HepG2 (cell line): ENCODE results near the gene TBC1D10B.

Source experiments
- ARHGAP35 ChIP-seq: sonication (generic); formaldehyde crosslinking; IDR thresholded peaks from 2 replicates; pipeline ENCODE4 v1.9.0; 2022; ENCODE audit warnings: mild to moderate bottlenecking, inconsistent platforms, moderate library complexity, missing genetic modification reagents, borderline replicate concordance
- ZNF12 ChIP-seq: sonication (generic); formaldehyde crosslinking; IDR thresholded peaks from 2 replicates; pipeline ENCODE4 v1.5.0; 2020; ENCODE audit warnings: missing genetic modification reagents
- ZNF777 ChIP-seq: sonication (generic); formaldehyde crosslinking; IDR thresholded peaks from 2 replicates; pipeline ENCODE4 v1.4.0; 2020; ENCODE audit warnings: missing genetic modification reagents
- TF ChIP-seq, protein P1 (sequence below): sonication (generic); formaldehyde crosslinking; IDR thresholded peaks from 2 replicates; pipeline ENCODE4 v1.9.0; 2021; ENCODE audit warnings: missing genetic modification reagents, mild to moderate bottlenecking, borderline replicate concordance

DNA sequence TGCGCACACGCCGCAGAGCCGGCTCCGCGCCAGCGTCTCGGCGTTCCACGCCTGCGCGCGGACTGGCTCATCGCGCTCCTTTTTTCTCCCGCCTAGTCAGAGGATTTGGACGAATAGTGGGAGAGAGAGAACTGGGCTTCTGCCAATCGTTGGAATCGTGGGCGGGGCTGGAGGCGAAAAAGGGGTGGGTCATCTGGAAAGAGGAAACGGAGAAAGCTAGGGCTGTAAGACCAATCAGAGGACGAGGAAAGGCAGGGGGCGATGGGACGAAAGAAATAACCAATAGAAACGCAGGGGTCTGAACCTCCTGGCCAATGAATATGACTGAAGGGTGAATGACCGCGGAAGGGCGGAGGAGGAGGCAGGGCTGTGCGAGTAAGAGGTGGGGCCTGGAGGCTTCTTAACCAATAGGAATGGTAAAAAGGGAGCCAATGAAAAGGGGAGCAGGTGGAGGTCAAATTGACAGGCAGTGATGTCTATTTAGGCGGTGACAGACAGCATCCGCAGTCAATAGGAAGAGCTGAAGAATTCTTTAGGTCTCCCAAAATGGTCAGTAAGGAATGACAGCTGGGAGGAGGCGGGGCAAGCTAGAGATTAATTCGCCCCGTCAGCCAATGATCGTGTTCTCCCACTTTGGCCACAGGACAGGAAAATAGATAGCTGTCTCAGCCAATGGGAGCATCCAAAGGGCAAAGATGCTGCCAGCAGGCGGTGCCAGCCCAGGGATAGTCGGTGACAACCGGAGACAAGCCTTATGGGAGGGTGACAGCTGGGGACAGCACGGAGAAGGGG, at the start of gene TBC1D10B:
- TF ChIP-seq ZNF777 (CRISPR knock-in tag) (no peak), ARHGAP35 (CRISPR knock-in tag) (no peak), ZNF12 (CRISPR knock-in tag) (no peak)
- TF ChIP-seq, protein P1, sequence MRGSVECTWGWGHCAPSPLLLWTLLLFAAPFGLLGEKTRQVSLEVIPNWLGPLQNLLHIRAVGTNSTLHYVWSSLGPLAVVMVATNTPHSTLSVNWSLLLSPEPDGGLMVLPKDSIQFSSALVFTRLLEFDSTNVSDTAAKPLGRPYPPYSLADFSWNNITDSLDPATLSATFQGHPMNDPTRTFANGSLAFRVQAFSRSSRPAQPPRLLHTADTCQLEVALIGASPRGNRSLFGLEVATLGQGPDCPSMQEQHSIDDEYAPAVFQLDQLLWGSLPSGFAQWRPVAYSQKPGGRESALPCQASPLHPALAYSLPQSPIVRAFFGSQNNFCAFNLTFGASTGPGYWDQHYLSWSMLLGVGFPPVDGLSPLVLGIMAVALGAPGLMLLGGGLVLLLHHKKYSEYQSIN (CRISPR knock-in tag): no peak
